Coronary artery (tissue), 2 donors: ENCODE results near the gene EXOSC10.

ENCODE experiments used
- DNase-seq: peaks from one replicate; pipeline ENCODE4 v3.0.0-alpha.2; 2017; ENCODE audit warnings: low spot score
- H3K27ac ChIP-seq, 2 donors: fragments of 200-600 bp; sonication (generic); one replicate each; pipeline ENCODE4 v1.5.1; 2016 to 2019
- H3K4me3 ChIP-seq: fragments of 200-600 bp; sonication (generic); 2 replicates; pipeline ENCODE4 v1.5.1; 2016; ENCODE audit warnings: mild to moderate bottlenecking, moderate library complexity
- CTCF ChIP-seq: fragments of 200-600 bp; sonication (generic); IDR thresholded peaks from one replicate; pipeline ENCODE4 v1.5.1; 2019; ENCODE audit warnings: antibody characterized with exemption

EXOSC10 gene

DNA sequence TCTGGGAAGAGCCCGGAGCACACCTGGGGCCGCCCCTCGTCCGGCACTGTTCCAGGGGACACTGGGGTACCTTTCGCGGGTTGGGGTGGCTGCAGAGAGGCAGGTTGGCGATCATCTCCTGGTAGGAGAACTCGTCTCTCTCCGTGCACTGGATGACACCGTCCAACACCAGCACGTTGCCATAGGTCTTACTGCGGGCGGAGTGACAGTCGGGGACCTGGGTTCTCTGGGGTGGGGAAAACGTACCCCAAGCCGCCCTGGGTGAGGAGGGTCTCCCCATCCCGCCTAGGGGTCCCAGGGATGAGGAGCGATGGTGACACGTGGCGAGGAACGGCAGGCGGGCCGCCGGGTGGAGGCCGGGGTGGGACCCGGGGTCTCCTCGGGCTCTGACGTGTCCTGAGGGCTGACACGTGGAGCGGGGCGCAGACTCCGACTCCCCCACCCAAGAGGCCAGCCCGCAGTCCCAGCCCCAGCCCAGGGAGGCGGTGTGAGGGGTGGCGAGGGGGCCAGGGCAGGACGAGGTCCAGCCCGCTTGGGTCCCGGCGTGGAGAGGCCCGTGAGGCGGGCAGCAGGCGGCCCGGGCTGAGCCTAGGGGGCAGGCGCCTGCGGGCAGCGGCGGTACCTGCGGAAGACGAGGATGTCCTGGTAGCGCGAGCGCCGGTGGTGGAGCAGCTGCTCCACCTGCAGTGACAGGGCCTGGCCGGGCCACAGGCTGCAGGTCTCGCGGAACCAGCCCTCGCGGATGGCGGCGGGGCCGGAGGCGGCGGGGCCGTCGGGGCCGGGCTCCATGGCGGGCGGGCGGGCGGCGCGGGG is 40.3 kb downstream of the EXOSC10 start:
- DNase-seq: no peak
- Histone ChIP-seq H3K27ac (peak overlapping the region; percentile 25 to 50), H3K4me3 (peak overlapping the region; percentile 99)
- TF ChIP-seq CTCF: no peak

DNA sequence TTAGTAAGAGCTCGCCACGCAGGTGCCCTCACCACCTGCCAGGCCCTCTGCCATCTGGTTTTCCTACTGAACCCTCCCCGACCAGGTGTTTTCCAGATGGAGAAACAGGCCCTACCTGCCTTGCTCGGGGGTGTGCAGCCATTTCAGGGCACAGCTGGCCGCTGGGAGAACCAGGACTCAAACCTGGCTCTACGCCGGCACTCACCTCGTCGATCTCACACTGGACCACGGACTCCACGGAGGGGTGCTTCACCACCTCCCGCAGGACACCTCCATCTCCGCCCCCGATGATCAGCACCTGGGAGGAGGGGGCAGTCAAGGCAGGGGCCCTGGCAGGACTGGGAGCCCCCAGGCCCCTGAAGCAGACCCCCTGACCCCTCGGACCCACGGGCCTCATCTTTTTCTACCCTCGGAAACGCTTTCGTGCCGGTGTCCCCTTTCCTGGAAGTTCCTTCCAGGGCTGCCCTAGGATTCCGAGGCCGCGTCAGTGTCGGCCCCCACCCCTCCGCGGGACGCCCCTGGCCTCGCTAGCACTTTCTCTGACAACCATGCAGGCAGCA is 41.0 kb downstream of the EXOSC10 start:
- Histone ChIP-seq H3K27ac (peak overlapping the region in 1 of 2 donors; percentile 50), H3K4me3 (peak overlapping the region; percentile 99)
- no peak for DNase-seq
- TF ChIP-seq CTCF: no peak

- no peak for TF ChIP-seq CTCF
- H3K4me3 ChIP-seq: no peak overlapping the region
- DNase-seq: no peak
- H3K27ac ChIP-seq: no peak overlapping the region
Observed at GRCh38 chr1:11058026-11058425, 41.6 kb downstream of the EXOSC10 start.

DNA sequence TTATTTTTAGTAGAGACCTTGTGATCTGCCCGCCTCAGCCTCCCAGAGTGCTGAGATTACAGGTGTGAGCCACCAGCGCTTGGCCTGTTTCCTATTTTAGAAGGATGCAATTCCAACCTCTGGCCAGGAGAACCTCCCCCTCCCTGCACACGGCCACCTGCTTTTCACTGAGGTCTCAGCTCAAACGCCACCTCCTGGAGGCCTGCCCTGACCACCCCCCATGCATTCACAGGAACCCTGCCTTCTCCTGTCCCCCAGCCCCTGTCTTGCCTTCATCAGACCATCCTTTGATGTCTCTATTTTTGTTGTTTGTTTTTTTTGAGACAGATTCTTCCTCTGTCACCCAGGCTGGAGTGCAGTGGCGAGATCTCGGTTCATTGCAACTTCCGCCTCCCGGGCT is 42.2 kb downstream of the EXOSC10 start:
- DNase-seq: no peak
- H3K4me3 ChIP-seq: no peak overlapping the region
- no peak overlapping the region for H3K27ac ChIP-seq
- TF ChIP-seq CTCF: no peak

DNA sequence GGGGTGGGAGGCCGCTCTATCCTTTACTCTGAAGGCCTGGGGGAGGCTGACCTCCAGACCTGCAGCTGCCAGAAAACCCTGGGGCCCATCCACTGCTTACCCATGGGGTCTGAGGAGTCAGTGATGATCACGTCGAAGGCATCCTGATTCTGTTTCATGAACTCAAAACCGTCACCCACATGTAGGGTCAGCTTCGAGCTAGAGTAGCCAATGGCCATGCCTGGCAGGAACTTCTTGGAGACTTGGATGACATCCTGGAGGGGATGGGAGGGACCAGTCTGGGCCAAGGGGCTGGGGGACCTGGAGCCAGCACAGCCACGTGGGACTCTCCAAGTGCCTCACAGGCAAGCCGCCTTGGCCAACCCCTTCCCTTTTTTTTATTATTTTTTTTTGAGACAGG is 43.2 kb downstream of the EXOSC10 start:
- H3K27ac ChIP-seq: no peak overlapping the region
- no peak for TF ChIP-seq CTCF
- no peak for DNase-seq
- no peak overlapping the region for H3K4me3 ChIP-seq

DNA sequence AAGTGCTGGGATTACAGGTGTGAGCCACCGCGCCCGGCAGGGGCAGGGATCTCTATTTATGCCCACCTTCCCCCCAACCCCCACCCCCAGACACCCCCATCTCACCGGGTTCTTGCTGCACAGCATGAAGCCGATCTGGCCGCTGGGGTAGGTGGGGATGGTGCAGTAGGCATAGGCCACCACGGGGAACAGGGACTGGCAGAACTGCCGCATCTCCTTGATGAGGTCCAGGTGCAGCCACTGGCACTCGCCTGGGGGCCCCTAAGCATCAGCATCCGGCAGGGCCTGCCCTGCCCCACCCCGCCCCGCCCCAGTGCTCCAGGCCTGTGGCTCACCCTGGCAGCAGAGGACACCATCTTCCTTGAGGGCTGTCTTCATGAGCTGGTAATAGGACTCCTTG is 44.0 kb downstream of the EXOSC10 start:
- DNase-seq: no peak
- Histone ChIP-seq H3K4me3 (no peak overlapping the region), H3K27ac (no peak overlapping the region)
- no peak for TF ChIP-seq CTCF

DNA sequence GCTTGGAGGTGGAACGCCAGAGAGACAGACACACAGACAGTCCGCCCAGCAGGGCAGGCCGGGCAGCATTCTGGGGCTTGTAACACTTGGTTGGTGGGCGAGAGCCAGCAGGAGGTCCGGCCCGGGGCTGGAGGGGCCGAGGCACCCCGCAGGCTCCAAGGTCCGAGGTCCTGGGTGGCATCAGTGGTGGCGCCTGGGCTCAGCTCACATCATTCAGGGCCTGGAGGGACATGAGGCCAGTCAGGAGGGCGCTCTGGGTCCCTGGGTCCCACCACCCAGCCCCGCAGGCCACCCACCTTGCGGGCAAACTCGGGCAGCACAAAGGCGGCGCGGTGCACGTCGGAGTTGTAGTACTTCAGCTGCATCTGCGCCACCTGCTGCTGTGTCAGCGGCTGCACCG is 45.0 kb downstream of the EXOSC10 start:
- no peak for TF ChIP-seq CTCF
- no peak overlapping the region for H3K4me3 ChIP-seq
- DNase-seq: no peak

More for the DNA sequence above, 45.0 kb downstream of the EXOSC10 start:
- no peak overlapping the region for H3K27ac ChIP-seq
